Adrenal gland (tissue), 19 donors: Measurements from ENCODE around the gene SPATA2L. TPM values are rescaled to one million over a fixed set of nuclear protein-coding genes. Genes with fewer than 3 reads are reported as not detected.

Experiments used
- DNase-seq, 7 donors: peaks; one replicate each; pipeline ENCODE4 v3.0.0-alpha.2; 2019 to 2020
- H3K27ac ChIP-seq, 5 donors: fragments of 200-600 bp; sonication (generic) in 4 of 5; 1 replicate in 3 of 5; 2 replicates in 2 of 5; pipeline versions ENCODE4 v1.5.1 to v1.8.0; 2016 to 2020; ENCODE audit warnings: mild to moderate bottlenecking in 1 of 5
- H3K27me3 ChIP-seq: fragments of 200-600 bp; 2 replicates; pipeline ENCODE4 v1.8.0; 2021
- H3K36me3 ChIP-seq, 2 donors: fragments of 200-600 bp; replicated peaks in 1 of 2; 1 replicate in 1 of 2; 2 replicates in 1 of 2; pipeline versions ENCODE4 v1.5.1 to v1.8.0; 2018 to 2022
- H3K4me1 ChIP-seq, 2 donors: fragments of 200-600 bp; replicated peaks in 1 of 2; 1 replicate in 1 of 2; 2 replicates in 1 of 2; pipeline versions ENCODE4 v1.5.1 to v1.8.0; 2018 to 2021
- H3K4me3 ChIP-seq, 4 donors: fragments of 200-600 bp; sonication (generic) in 3 of 4; one replicate each; pipeline ENCODE4 v1.5.1; 2016 to 2018
- H3K9me3 ChIP-seq, 3 donors: fragments of 200-600 bp; sonication (generic) in 1 of 3; replicated peaks in 1 of 3; 1 replicate in 2 of 3; 2 replicates in 1 of 3; pipeline versions ENCODE4 v1.5.1 to v1.8.0; 2016 to 2021
- CTCF ChIP-seq, 6 experiments: fragments of 450-650 bp in 4 of 6; fragments of 200-600 bp in 2 of 6; sonication (generic) in 1 of 6; IDR thresholded peaks; 1 replicate in 5 of 6; 2 replicates in 1 of 6; pipeline versions ENCODE4 v1.5.1 to v1.8.0; 2016 to 2021; ENCODE audit warnings: antibody characterized with exemption in 6 of 6, mild to moderate bottlenecking in 2 of 6, moderate library complexity in 1 of 6
- POLR2A ChIP-seq, 2 donors: fragments of 450-650 bp; IDR thresholded peaks; one replicate each; pipeline ENCODE4 v1.6.1; 2017; ENCODE audit warnings: antibody characterized with exemption in 2 of 2, mild to moderate bottlenecking in 2 of 2, moderate library complexity in 1 of 2
- whole genome bisulfite sequencing, 4 donors: extraction: QIAGEN DNeasy Blood & Tissue Kit in 2 of 4; methylation state at CpG; one replicate each; pipeline versions ENCODE4 v1.1.5 to v1.1.7; 2013 to 2017; 5-methylcytosine and 5-hydroxymethylcytosine counted together
- intact Hi-C, 2 donors: fragments of 100-400 bp; cut with DNase I; formaldehyde crosslinking; loops; one replicate each; pipeline versions ENCODE4 v1.14.1 to v1.15.0; 2022 to 2023
- long read RNA-seq, 10 donors: library from polyadenylated mRNA in 3 of 10; unstranded in 2 of 10; stranded (forward) in 1 of 10; transcript quantifications; one replicate each; pipeline ENCODE4 v2.0.0 and lab custom pipeline, GENCODE V29; 2021 to 2026
- polyA plus RNA-seq, 3 donors: library from polyadenylated mRNA; stranded (reverse); fragments of 200-250 nt in 2 of 3; fragments of 350-450 nt in 1 of 3; fragmentation: Illumina TruSeq in 1 of 3; extraction: RNeasy Lipid Tissue Mini Kit (QIAGEN cat#74804) in 1 of 3; gene quantifications; one replicate each; pipeline ENCODE4 v1.2.3, GENCODE V29; 2013 to 2014
- total RNA-seq, 9 donors: library from RNA; depleted of rRNA in 4 of 9; stranded (reverse); fragments of >200 nt in 4 of 9; fragments of 120-200 nt in 1 of 9; fragmentation: NEBNext Ultra II Directional in 1 of 9; extraction: Animal tissue kit (Norgen Biotek cat#: 25700) in 1 of 9; gene quantifications; one replicate each; pipeline versions ENCODE4 v1.1.0 to v1.2.4, GENCODE V29; 2013 to 2023
- donor health status: healthy with polysubstance abuse.
- donor health status: Bipolar disorder and iron deficiency.
- donor health status: DM: yes; HTN: yes; CAD: no.
- donor health status: DM: no; HTN: no; CAD: no.
- donor health status: DM: no; HTN: no; CAD: no.
- donor health status: DM: yes; HTN: yes; CAD: no.

The SPATA2L gene, protein sequence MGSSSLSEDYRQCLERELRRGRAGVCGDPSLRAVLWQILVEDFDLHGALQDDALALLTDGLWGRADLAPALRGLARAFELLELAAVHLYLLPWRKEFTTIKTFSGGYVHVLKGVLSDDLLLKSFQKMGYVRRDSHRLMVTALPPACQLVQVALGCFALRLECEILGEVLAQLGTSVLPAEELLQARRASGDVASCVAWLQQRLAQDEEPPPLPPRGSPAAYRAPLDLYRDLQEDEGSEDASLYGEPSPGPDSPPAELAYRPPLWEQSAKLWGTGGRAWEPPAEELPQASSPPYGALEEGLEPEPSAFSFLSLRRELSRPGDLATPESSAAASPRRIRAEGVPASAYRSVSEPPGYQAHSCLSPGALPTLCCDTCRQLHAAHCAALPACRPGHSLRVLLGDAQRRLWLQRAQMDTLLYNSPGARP
- 10 to 100 TPM in 5 of 9 donors, 1 to 10 TPM in 4; 3.0 to 29.4 (median 10.4) TPM for total RNA-seq
- polyA plus RNA-seq: 10 to 100 TPM in 2 of 3 donors, under 1 TPM in 1; 0.20 to 17.5 (median 17.4) TPM
- long read RNA-seq, donor 1, partial matches to known transcripts: 32 of 38 reads
- long read RNA-seq, donor 1, other reads (novel, unspliced or antisense): 5 of 38 reads
- long read RNA-seq, donor 2, partial matches to known transcripts: 0 of 1 reads
- long read RNA-seq, donor 2, other reads (novel, unspliced or antisense): 0 of 1 reads
- long read RNA-seq, donor 3: 0 reads
- long read RNA-seq, donor 4, partial matches to known transcripts: 1 of 2 reads
- long read RNA-seq, donor 4, other reads (novel, unspliced or antisense): 0 of 2 reads
- long read RNA-seq, donor 5, transcript SPATA2L-201 (3 exons, 2,335 nt): major isoform, 29 of 36 reads
- long read RNA-seq, donor 5, partial matches to known transcripts: 3 of 36 reads
- long read RNA-seq, donor 5, other reads (novel, unspliced or antisense): 2 of 36 reads
- long read RNA-seq, donor 6, partial matches to known transcripts: 0 of 5 reads
- long read RNA-seq, donor 6, other reads (novel, unspliced or antisense): 1 of 5 reads
- long read RNA-seq, donor 7, partial matches to known transcripts: 5 of 7 reads
- long read RNA-seq, donor 7, other reads (novel, unspliced or antisense): 0 of 7 reads
- long read RNA-seq, donor 8, partial matches to known transcripts: 0 of 2 reads
- long read RNA-seq, donor 8, other reads (novel, unspliced or antisense): 0 of 2 reads
- long read RNA-seq, donor 9, partial matches to known transcripts: 0 of 2 reads
- long read RNA-seq, donor 9, other reads (novel, unspliced or antisense): 0 of 2 reads
- long read RNA-seq, donor 10: 0 reads

DNA sequence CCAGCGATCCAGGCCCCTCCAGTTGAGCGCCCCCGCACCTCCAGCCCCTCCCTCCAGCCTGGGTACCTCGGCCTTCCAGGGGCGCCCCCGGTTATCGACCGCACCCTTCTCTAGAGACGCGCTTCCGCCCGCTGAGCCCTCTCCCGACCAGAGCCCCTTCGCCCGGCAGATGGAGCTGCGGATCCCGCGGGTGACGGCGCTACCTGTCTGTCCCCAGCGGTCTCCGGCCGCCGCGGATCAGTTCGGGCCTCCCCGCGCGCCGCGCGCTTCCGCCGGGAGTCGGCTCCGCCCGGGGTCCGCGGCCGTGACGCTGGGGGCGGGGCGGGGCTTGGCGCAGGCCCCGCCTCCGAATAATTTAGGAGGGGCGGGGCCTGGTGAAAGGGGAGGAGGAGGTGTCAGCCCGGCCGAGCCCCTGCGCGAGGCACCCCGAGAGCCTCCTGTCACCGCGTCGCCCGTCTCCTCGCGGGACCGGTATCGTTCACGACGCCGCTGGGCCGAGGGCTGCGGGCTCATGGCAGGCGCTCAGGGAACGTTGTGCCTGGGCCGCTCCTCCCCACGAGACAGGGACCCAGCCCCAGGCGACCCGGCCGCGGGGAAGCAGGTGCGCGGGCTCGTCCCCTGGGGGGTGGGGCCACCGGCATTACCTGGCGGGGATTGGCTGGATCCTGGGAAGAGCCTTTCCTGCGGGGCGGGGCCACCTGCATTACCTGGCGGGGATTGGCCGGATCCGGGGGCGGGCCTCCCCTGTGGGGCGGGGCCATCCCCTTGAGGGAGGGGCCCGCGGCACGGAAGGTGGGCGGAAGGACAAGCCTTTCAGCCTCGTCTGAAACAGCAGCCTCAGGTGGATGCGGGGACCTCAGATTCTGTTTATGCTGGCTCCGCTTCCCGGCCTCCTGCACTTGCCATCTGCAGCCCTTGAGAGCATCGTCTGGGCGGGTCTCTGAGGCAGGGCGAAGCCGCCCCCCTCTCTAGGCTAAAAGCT is at the start of gene SPATA2L:
Gene SPATA2L, minus strand, starts transcription at position 281 of the 982 bp plus-strand sequence. CDS start 473 bp downstream, outside the sequence.
- peak; percentile 95 to 97 (median 96) for DNase-seq
- H3K4me3 ChIP-seq: peak within 1 kb of the TSS in 3 of 4 donors; percentile 33 to 73 (median 50)
- TF ChIP-seq POLR2A (IDR thresholded peaks at IDR 0.05): peak; percentile 71 to 86
- TF ChIP-seq CTCF (IDR thresholded peaks at IDR 0.05): peak in 1 of 6 experiments; percentile 22
- intact Hi-C loops: loop anchor here in 1 of 2 donors (10.0 kb wide), 1 partner anchor 163 kb away; no protein-coding TSS in a partner anchor
- H3K9me3 ChIP-seq: no peaks in the 10 kb centered on the region
- no peaks in the 10 kb centered on the region for H3K27me3 ChIP-seq
- peak within 1 kb of the TSS; percentile 33 to 88 (median 74) for H3K27ac ChIP-seq
- H3K36me3 ChIP-seq: peaks cover 0 to 7% of the 10 kb centered on the region in 2 donors
- peaks cover 10 to 17% of the 10 kb centered on the region in 2 donors for H3K4me1 ChIP-seq
- 1 to 2% (median 1%) methylated on average over 15 to 97 of the region's 97 CpGs; no CpG with 5 or more reads in 1 of the 4 donors for WGBS, 4 donors

DNA sequence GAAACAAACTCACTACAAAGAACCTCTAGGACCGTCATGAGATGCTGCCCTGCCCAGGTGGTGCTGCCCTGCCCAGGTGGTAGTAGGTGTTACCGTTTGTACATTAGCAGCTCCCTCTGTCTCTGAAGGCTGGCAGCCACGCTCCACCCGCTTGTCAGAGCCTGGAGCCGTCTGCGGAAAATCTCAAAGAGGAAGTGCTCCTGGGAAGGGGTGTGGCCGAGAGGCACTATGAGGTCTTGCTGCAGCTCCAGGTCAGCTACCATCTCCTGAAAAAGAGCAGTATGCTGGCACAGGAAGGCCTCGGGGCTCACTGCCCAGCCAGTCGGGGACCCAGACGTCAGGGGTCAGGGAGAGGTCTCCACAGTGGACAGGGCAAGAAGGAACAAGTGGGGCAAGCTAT is 48.1 kb upstream of the SPATA2L start:
- H3K36me3 ChIP-seq: no peaks in the 10 kb centered on the region
- no peaks in the 10 kb centered on the region for H3K9me3 ChIP-seq
- no peak for TF ChIP-seq POLR2A (IDR thresholded peaks at IDR 0.05)
- no peak for TF ChIP-seq CTCF (IDR thresholded peaks at IDR 0.05)
- no peaks in the 10 kb centered on the region for H3K27me3 ChIP-seq
- WGBS, 4 donors: 63 to 78% (median 73%) methylated on average over 10 of the region's 10 CpGs
- intact Hi-C loops: loop anchor here (5.0 to 10.0 kb wide), 2 partner anchors 113 to 115 kb away; no protein-coding TSS in a partner anchor
- H3K4me3 ChIP-seq: no peak overlapping the region
- H3K27ac ChIP-seq: no peak overlapping the region
- no peaks in the 10 kb centered on the region for H3K4me1 ChIP-seq
- peak in 3 of 7 donors; percentile 28 to 62 (median 41) for DNase-seq

- 95 to 97% (median 96%) methylated on average over 11 of the region's 11 CpGs for WGBS, 4 donors
- TF ChIP-seq POLR2A (IDR thresholded peaks at IDR 0.05): no peak
- TF ChIP-seq CTCF (IDR thresholded peaks at IDR 0.05): no peak
- no peaks in the 10 kb centered on the region for H3K27me3 ChIP-seq
- no peaks in the 10 kb centered on the region for H3K9me3 ChIP-seq
- no peak overlapping the region for H3K27ac ChIP-seq
- H3K36me3 ChIP-seq: no peaks in the 10 kb centered on the region
- H3K4me3 ChIP-seq: no peak overlapping the region
- intact Hi-C loops: loop anchor here in 1 of 2 donors (10.0 kb wide), 1 partner anchor 116 kb away; no protein-coding TSS in a partner anchor
- no peaks in the 10 kb centered on the region for H3K4me1 ChIP-seq
- DNase-seq: no peak
Measured at GRCh38 chr16:89748921-89749320, 47.4 kb upstream of the SPATA2L start.
